Activated CD4-positive, alpha-beta T cell treated with anti-CD3 and anti-CD28 coated beads for 36 hours (primary cell): ENCODE results near the gene IKZF3. TPM values are rescaled to one million over a fixed set of nuclear protein-coding genes. Genes with fewer than 3 reads are reported as not detected.

ENCODE experiments used
- ATAC-seq: fragments of 200-7000 bp; cut with Tn5 transposase; one replicate; pipeline ENCODE4 v1.10.0; 2021; ENCODE audit warnings: mild to moderate bottlenecking, moderate library complexity
- CTCF ChIA-PET: fragments of 350-600 bp; sonication (Branson Sonifier 250); formaldehyde crosslinking; loops from one replicate; lab custom pipeline; 2021; ENCODE audit warnings: antibody characterized with exemption; lab: Charles Lee
- POLR2A ChIA-PET: fragments of 350-600 bp; sonication (Branson Sonifier 250); formaldehyde crosslinking; loops from one replicate; lab custom pipeline; 2021; ENCODE audit warnings: antibody characterized with exemption, inconsistent platforms; lab: Charles Lee
- DNase-seq: peaks from one replicate; pipeline ENCODE4 v3.0.0-alpha.2; 2020
- H3K27ac Mint-ChIP-seq: one replicate; pipeline ENCODE4 v1.8.0; 2021; ENCODE audit warnings: mixed read lengths
- H3K27me3 Mint-ChIP-seq: one replicate; pipeline ENCODE4 v1.8.0; 2021; ENCODE audit warnings: mixed read lengths
- H3K36me3 Mint-ChIP-seq: one replicate; pipeline ENCODE4 v1.8.0; 2021; ENCODE audit warnings: low read depth, mixed read lengths
- H3K4me1 Mint-ChIP-seq: one replicate; pipeline ENCODE4 v1.8.0; 2021; ENCODE audit warnings: mixed read lengths
- H3K4me3 Mint-ChIP-seq: one replicate; pipeline ENCODE4 v1.8.0; 2021; ENCODE audit warnings: mild to moderate bottlenecking, moderate library complexity, mixed read lengths
- H3K9me3 Mint-ChIP-seq: one replicate; pipeline ENCODE4 v1.8.0; 2021; ENCODE audit warnings: low read depth, mixed read lengths
- intact Hi-C, 2 experiments: fragments of 100-400 bp; cut with DNase I in 1 of 2; cut with micrococcal nuclease in 1 of 2; formaldehyde crosslinking; loops; one replicate each; pipeline versions ENCODE4 v1.14.2 to v1.15.1; 2022 to 2024; cut with DNase I, micrococcal nuclease
- microRNA-seq: library from miRNA; unstranded; fragments of <30 nt; microRNA quantifications from one replicate; pipeline ENCODE4 v1.2.0, GENCODE V29; 2021; ENCODE audit warnings: borderline replicate concordance
- total RNA-seq, 2 experiments: library from RNA; stranded (reverse); gene quantifications; one replicate each; pipeline ENCODE4 v1.2.3, GENCODE V29; 2021

Gene IKZF3
- total RNA-seq, 2 experiments from 2014 or later = 37.6 to 50.4 TPM

- POLR2A ChIA-PET = no interaction called here
- Mint-ChIP-seq H3K27me3 (no peaks in the 10 kb centered on the region), H3K36me3 (no peaks in the 10 kb centered on the region), H3K4me3 (no peak overlapping the region), H3K27ac (no peak overlapping the region), H3K9me3 (no peaks in the 10 kb centered on the region), H3K4me1 (peaks cover 10% of the 10 kb centered on the region)
- intact Hi-C loops = no loop called here
- DNase-seq (no peak), ATAC-seq (no peak)
- CTCF ChIA-PET = no interaction called here
These were observed 154.7 kb downstream of the IKZF3 start for GRCh38 chr17:39709319-39709997.

Small RNAs within 50 kb of the gene (microRNA-seq; reads per million reads assigned to microRNA genes)
- not detected for gene MIR4728

Other genes with a start within 250 kb of the IKZF3 start
- gene PPP1R1B, start 237.4 kb downstream of the IKZF3 start, total RNA-seq = under 1 TPM in 1 of 2 experiments, not detected in 1; 0.18 TPM
- gene STARD3, start 227.2 kb downstream of the IKZF3 start, total RNA-seq = 10 to 100 TPM; 46.8 to 77.9 TPM
- under 1 TPM; 0.82 to 0.95 TPM for gene TCAP, start 199.0 kb downstream of the IKZF3 start, total RNA-seq
- gene PNMT, start 195.9 kb downstream of the IKZF3 start, total RNA-seq = not detected
- gene PGAP3, start 176.3 kb downstream of the IKZF3 start, total RNA-seq = 10 to 100 TPM in 1 of 2 experiments, 1 to 10 TPM in 1; 8.6 to 11.9 TPM
- 1 to 10 TPM; 5.8 to 6.0 TPM for gene ERBB2, start 164.2 kb downstream of the IKZF3 start, total RNA-seq
- 10 to 100 TPM; 32.5 to 39.4 TPM for gene MIEN1, start 133.8 kb downstream of the IKZF3 start, total RNA-seq
- 1 to 10 TPM; 2.0 to 3.3 TPM for gene GRB7, start 126.4 kb downstream of the IKZF3 start, total RNA-seq
- gene ZPBP2, start 3.9 kb upstream of the IKZF3 start, total RNA-seq = under 1 TPM; 0.19 to 0.34 TPM
- gene GSDMB, start 54.3 kb upstream of the IKZF3 start, total RNA-seq = 10 to 100 TPM; 17.7 to 18.5 TPM
- gene ORMDL3, start 63.3 kb upstream of the IKZF3 start, total RNA-seq = 10 to 100 TPM; 46.8 to 64.9 TPM
- not detected for gene LRRC3C, start 63.4 kb upstream of the IKZF3 start, total RNA-seq
- gene GSDMA, start 98.7 kb upstream of the IKZF3 start, total RNA-seq = 1 to 10 TPM in 1 of 2 experiments, under 1 TPM in 1; 0.98 to 1.1 TPM
- gene PSMD3, start 116.5 kb upstream of the IKZF3 start, total RNA-seq = 100 to 1,000 TPM; 141 to 146 TPM
- gene CSF3, start 151.1 kb upstream of the IKZF3 start, total RNA-seq = not detected
- 100 to 1,000 TPM in 1 of 2 experiments, 10 to 100 TPM in 1; 97.4 to 110 TPM for gene MED24, start 190.1 kb upstream of the IKZF3 start, total RNA-seq
- 10 to 100 TPM; 12.9 to 13.1 TPM for gene THRA, start 198.7 kb upstream of the IKZF3 start, total RNA-seq
- 1 to 10 TPM; 5.2 to 5.4 TPM for gene NR1D1, start 236.3 kb upstream of the IKZF3 start, total RNA-seq